ENCODE results near the gene PAX7. TPM values are rescaled to one million over a fixed set of nuclear protein-coding genes. Genes with fewer than 3 reads are reported as not detected.

The PAX7 gene
- polyA plus RNA-seq, 1 experiment, result not detected

- ChIA-PET CTCF (no interaction called here), POLR2A (no interaction called here)
- no peak for TF ChIP-seq CTCF (IDR thresholded peaks at IDR 0.05; ENCODE audit: insufficient read depth, low read depth, low read length)
- Histone ChIP-seq H3K36me3 (ENCODE audit: control insufficient read depth, insufficient read depth, low read length) (no peaks in the 10 kb centered on the region), H3K4me3 (ENCODE audit: low read depth, low read length) (no peak overlapping the region), H3K27me3 (ENCODE audit: control insufficient read depth, insufficient read depth, low read length) (no peaks in the 10 kb centered on the region; the same call in 1 of the 2 replicates)
- no peak for DNase-seq (ENCODE audit: low read depth)
Observed at GRCh38 chr1:18794051-18794450, 163.4 kb downstream of the PAX7 start.

- CTCF ChIA-PET, result interaction anchor here (1.6 kb wide), 1 partner anchor 23 kb away, joined by 3 read pairs; no protein-coding TSS in a partner anchor
- POLR2A ChIA-PET, result no interaction called here
- no peak for TF ChIP-seq CTCF (IDR thresholded peaks at IDR 0.05; ENCODE audit: insufficient read depth, low read depth, low read length)
- Histone ChIP-seq H3K36me3 (ENCODE audit: control insufficient read depth, insufficient read depth, low read length) (no peaks in the 10 kb centered on the region), H3K27me3 (ENCODE audit: control insufficient read depth, insufficient read depth, low read length) (no peaks in the 10 kb centered on the region; the same call in 1 of the 2 replicates), H3K4me3 (ENCODE audit: low read depth, low read length) (no peak overlapping the region)
- no peak for DNase-seq (ENCODE audit: low read depth)
Observed at GRCh38 chr1:18794561-18794960, 163.9 kb downstream of the PAX7 start.

GRCh38 chr1:18795002-18795689, 164.5 kb downstream of the PAX7 start:
- ChIA-PET POLR2A (no interaction called here), CTCF (interaction anchor here (1.6 kb wide), 1 partner anchor 22 kb away, joined by 3 read pairs; no protein-coding TSS in a partner anchor)
- H3K4me3 ChIP-seq (ENCODE audit: low read depth, low read length), result no peak overlapping the region
- no peaks in the 10 kb centered on the region for H3K36me3 ChIP-seq (ENCODE audit: control insufficient read depth, insufficient read depth, low read length)
- H3K27me3 ChIP-seq (ENCODE audit: control insufficient read depth, insufficient read depth, low read length), result no peaks in the 10 kb centered on the region; the same call in 1 of the 2 replicates
- no peak for TF ChIP-seq CTCF (IDR thresholded peaks at IDR 0.05; ENCODE audit: insufficient read depth, low read depth, low read length)
- DNase-seq (ENCODE audit: low read depth), result no peak

GRCh38 chr1:18796950-18797349, 166.3 kb downstream of the PAX7 start:
- CTCF ChIA-PET, result no interaction called here
- Histone ChIP-seq H3K27me3 (ENCODE audit: control insufficient read depth, insufficient read depth, low read length) (no peaks in the 10 kb centered on the region; the same call in 1 of the 2 replicates), H3K4me3 (ENCODE audit: low read depth, low read length) (no peak overlapping the region), H3K36me3 (ENCODE audit: control insufficient read depth, insufficient read depth, low read length) (no peaks in the 10 kb centered on the region)
- no peak for TF ChIP-seq CTCF (IDR thresholded peaks at IDR 0.05; ENCODE audit: insufficient read depth, low read depth, low read length)
- DNase-seq (ENCODE audit: low read depth), result no peak
- POLR2A ChIA-PET, result no interaction called here

Small RNA genes within 50 kb of the gene (small RNA-seq; reads per million reads assigned to genes)
- gene AL031737.1 (ENCODE audit: insufficient read length, low read depth, low replicate concordance), result not detected

Other genes starting within 250 kb of the PAX7 start
- not detected in 2 replicates for gene KLHDC7A, start 149.9 kb upstream of the PAX7 start, polyA plus RNA-seq (2011; rRNA removed)
- gene TAS1R2, start 228.8 kb downstream of the PAX7 start, polyA plus RNA-seq (2011; rRNA removed), result not detected in 2 replicates

Data from BJ (cell line).